ENCODE data around the gene THSD4.

DNA sequence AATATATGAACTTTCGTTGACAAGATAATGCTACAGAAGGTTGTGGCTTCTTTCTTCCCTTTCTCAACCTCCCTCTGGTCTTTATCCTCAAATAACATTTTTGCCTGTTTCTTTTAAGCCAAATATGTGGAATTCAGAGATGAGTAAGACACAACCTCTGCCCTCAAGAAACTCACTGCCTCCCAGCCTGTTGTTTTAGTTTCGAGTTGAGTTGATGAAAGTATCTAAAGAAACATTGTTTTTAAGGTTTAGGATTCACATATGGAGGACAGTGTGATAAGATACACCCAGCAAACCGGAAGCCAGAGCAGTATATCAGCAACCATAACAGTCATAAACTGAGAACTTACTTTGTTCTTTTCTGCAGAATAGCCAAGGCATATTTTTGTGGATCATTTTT, 218.6 kb downstream of the THSD4 start:
- TF ChIP-seq, protein P1, sequence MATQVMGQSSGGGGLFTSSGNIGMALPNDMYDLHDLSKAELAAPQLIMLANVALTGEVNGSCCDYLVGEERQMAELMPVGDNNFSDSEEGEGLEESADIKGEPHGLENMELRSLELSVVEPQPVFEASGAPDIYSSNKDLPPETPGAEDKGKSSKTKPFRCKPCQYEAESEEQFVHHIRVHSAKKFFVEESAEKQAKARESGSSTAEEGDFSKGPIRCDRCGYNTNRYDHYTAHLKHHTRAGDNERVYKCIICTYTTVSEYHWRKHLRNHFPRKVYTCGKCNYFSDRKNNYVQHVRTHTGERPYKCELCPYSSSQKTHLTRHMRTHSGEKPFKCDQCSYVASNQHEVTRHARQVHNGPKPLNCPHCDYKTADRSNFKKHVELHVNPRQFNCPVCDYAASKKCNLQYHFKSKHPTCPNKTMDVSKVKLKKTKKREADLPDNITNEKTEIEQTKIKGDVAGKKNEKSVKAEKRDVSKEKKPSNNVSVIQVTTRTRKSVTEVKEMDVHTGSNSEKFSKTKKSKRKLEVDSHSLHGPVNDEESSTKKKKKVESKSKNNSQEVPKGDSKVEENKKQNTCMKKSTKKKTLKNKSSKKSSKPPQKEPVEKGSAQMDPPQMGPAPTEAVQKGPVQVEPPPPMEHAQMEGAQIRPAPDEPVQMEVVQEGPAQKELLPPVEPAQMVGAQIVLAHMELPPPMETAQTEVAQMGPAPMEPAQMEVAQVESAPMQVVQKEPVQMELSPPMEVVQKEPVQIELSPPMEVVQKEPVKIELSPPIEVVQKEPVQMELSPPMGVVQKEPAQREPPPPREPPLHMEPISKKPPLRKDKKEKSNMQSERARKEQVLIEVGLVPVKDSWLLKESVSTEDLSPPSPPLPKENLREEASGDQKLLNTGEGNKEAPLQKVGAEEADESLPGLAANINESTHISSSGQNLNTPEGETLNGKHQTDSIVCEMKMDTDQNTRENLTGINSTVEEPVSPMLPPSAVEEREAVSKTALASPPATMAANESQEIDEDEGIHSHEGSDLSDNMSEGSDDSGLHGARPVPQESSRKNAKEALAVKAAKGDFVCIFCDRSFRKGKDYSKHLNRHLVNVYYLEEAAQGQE (IDR thresholded peaks at IDR 0.05) = no peak
- TF ChIP-seq PHF8 (IDR thresholded peaks at IDR 0.05; ENCODE audit: borderline replicate concordance, low read depth) = no peak
- TF ChIP-seq, protein P2, sequence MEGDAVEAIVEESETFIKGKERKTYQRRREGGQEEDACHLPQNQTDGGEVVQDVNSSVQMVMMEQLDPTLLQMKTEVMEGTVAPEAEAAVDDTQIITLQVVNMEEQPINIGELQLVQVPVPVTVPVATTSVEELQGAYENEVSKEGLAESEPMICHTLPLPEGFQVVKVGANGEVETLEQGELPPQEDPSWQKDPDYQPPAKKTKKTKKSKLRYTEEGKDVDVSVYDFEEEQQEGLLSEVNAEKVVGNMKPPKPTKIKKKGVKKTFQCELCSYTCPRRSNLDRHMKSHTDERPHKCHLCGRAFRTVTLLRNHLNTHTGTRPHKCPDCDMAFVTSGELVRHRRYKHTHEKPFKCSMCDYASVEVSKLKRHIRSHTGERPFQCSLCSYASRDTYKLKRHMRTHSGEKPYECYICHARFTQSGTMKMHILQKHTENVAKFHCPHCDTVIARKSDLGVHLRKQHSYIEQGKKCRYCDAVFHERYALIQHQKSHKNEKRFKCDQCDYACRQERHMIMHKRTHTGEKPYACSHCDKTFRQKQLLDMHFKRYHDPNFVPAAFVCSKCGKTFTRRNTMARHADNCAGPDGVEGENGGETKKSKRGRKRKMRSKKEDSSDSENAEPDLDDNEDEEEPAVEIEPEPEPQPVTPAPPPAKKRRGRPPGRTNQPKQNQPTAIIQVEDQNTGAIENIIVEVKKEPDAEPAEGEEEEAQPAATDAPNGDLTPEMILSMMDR (IDR thresholded peaks at IDR 0.05) = no peak

Measured in A549 (cell line).